Measurements from ENCODE around the gene RREB1.

Gene RREB1

GRCh38 chr6:7110092-7110792 lies 2.5 kb downstream of the RREB1 start:
- Histone ChIP-seq H3K27ac (ENCODE audit: low read depth, low read length) (no peak overlapping the region), H3K9me3 (ENCODE audit: insufficient read depth, low read length) (no peaks in the 10 kb centered on the region), H3K9ac (ENCODE audit: low read length) (no peak overlapping the region; the same call in 1 of the 2 replicates), H3K4me2 (ENCODE audit: low read depth, low read length, poor library complexity, severe bottlenecking) (peak overlapping the region; percentile 68), H3K9me2 (replicated peaks; ENCODE audit: insufficient read depth, low read length) (no peaks in the 10 kb centered on the region), H4K20me1 (ENCODE audit: low read depth, low read length) (peaks cover 40% of the 10 kb centered on the region), H3K79me2 (ENCODE audit: insufficient read depth, low read length) (peaks cover 6% of the 10 kb centered on the region; the same call in 1 of the 2 replicates), H3K4me3 (ENCODE audit: insufficient read depth, low read length, poor library complexity, severe bottlenecking) (no peak overlapping the region), H3K27me3 (ENCODE audit: low read length) (no peaks in the 10 kb centered on the region), H3K36me3 (ENCODE audit: low read length) (no peaks in the 10 kb centered on the region), H3F3A (ENCODE audit: insufficient read depth) (peaks cover 11% of the 10 kb centered on the region), H2AFZ (ENCODE audit: low read depth, low read length, severe bottlenecking) (no peak overlapping the region)
- TF ChIP-seq, protein P1, sequence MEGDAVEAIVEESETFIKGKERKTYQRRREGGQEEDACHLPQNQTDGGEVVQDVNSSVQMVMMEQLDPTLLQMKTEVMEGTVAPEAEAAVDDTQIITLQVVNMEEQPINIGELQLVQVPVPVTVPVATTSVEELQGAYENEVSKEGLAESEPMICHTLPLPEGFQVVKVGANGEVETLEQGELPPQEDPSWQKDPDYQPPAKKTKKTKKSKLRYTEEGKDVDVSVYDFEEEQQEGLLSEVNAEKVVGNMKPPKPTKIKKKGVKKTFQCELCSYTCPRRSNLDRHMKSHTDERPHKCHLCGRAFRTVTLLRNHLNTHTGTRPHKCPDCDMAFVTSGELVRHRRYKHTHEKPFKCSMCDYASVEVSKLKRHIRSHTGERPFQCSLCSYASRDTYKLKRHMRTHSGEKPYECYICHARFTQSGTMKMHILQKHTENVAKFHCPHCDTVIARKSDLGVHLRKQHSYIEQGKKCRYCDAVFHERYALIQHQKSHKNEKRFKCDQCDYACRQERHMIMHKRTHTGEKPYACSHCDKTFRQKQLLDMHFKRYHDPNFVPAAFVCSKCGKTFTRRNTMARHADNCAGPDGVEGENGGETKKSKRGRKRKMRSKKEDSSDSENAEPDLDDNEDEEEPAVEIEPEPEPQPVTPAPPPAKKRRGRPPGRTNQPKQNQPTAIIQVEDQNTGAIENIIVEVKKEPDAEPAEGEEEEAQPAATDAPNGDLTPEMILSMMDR (IDR thresholded peaks at IDR 0.05; ENCODE audit: insufficient read depth, low read length, poor library complexity, severe bottlenecking) = no peak
- no peak for TF ChIP-seq EZH2phosphoT487 (conservative IDR thresholded peaks at IDR 0.05; ENCODE audit: low read length)

DNA sequence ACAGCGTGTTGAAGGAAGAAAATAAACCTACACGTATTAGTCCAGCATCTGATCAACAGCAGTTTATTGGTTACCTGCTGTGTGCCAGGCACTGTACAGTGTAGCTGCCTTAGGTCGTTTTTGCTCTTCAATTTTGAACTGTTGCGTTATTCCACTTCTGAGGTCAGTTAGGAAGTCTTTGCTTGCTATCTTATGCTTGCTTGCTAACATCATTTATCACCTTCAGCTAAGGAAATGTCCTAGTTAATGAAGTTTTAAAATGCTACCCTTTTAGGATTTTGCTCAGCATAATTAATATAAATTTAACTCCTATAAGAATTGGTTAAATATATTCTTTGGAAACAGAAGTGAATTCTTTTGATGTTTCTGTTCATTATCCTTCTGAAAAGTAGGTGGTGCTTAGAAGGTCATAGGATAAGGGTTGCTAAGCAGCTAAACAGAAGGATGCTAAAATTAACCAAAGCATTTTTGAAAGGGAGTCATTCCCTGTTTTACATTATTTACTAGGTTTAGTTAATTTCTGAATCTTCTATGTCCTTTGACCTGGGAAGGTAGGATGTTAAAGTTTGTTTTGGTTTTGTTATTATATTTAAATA lies 3.4 kb downstream of the RREB1 start:
- no peak for TF ChIP-seq EZH2phosphoT487 (conservative IDR thresholded peaks at IDR 0.05; ENCODE audit: low read length)
- TF ChIP-seq, protein P1 (IDR thresholded peaks at IDR 0.05; ENCODE audit: insufficient read depth, low read length, poor library complexity, severe bottlenecking) = no peak
- Histone ChIP-seq H3F3A (ENCODE audit: insufficient read depth) (peaks cover 11% of the 10 kb centered on the region), H2AFZ (ENCODE audit: low read depth, low read length, severe bottlenecking) (no peak overlapping the region), H3K4me3 (ENCODE audit: insufficient read depth, low read length, poor library complexity, severe bottlenecking) (no peak overlapping the region), H3K4me2 (ENCODE audit: low read depth, low read length, poor library complexity, severe bottlenecking) (no peak overlapping the region), H3K79me2 (ENCODE audit: insufficient read depth, low read length) (peaks cover 6% of the 10 kb centered on the region; the same call in 1 of the 2 replicates), H3K27me3 (ENCODE audit: low read length) (no peaks in the 10 kb centered on the region), H3K27ac (ENCODE audit: low read depth, low read length) (no peak overlapping the region), H4K20me1 (ENCODE audit: low read depth, low read length) (peaks cover 40% of the 10 kb centered on the region), H3K36me3 (ENCODE audit: low read length) (no peaks in the 10 kb centered on the region), H3K9me3 (ENCODE audit: insufficient read depth, low read length) (no peaks in the 10 kb centered on the region), H3K9me2 (replicated peaks; ENCODE audit: insufficient read depth, low read length) (no peaks in the 10 kb centered on the region), H3K9ac (ENCODE audit: low read length) (no peak overlapping the region)

DNA sequence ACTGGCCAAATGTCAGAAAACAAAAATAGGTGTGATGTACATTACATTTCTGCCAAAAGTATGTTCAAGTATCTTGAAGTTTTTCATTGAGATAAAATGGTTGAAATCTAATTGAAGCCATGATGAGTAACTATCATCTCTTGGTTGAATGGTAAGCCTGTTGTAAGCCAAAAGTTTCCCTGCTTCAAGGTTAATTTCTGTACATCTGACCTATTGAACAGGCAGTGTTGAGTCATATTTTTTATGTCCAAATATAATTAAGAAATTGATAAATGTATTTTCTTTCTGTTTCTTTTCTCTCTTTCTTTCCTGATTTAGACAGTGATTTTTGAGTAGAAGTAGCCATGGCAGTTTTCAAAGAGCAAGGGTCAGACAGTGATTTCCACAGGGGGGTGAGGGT lies 4.4 kb downstream of the RREB1 start:
- TF ChIP-seq, protein P1 (IDR thresholded peaks at IDR 0.05; ENCODE audit: insufficient read depth, low read length, poor library complexity, severe bottlenecking) = no peak
- no peak for TF ChIP-seq EZH2phosphoT487 (conservative IDR thresholded peaks at IDR 0.05; ENCODE audit: low read length)
- Histone ChIP-seq H4K20me1 (ENCODE audit: low read depth, low read length) (peaks cover 40% of the 10 kb centered on the region), H3K27ac (ENCODE audit: low read depth, low read length) (no peak overlapping the region), H3K4me3 (ENCODE audit: insufficient read depth, low read length, poor library complexity, severe bottlenecking) (no peak overlapping the region), H3K4me2 (ENCODE audit: low read depth, low read length, poor library complexity, severe bottlenecking) (peak overlapping the region; percentile 6), H3K36me3 (ENCODE audit: low read length) (no peaks in the 10 kb centered on the region), H3K9me2 (replicated peaks; ENCODE audit: insufficient read depth, low read length) (no peaks in the 10 kb centered on the region), H3K79me2 (ENCODE audit: insufficient read depth, low read length) (peaks cover 6% of the 10 kb centered on the region; the same call in 1 of the 2 replicates), H3K27me3 (ENCODE audit: low read length) (no peaks in the 10 kb centered on the region), H3K9ac (ENCODE audit: low read length) (no peak overlapping the region), H3K9me3 (ENCODE audit: insufficient read depth, low read length) (no peaks in the 10 kb centered on the region), H2AFZ (ENCODE audit: low read depth, low read length, severe bottlenecking) (no peak overlapping the region), H3F3A (ENCODE audit: insufficient read depth) (peaks cover 11% of the 10 kb centered on the region)
